Posterior cingulate gyrus (tissue), 11 donors: ENCODE data around the gene SEC24D.
"Not testable (repeated sequence)": the region's sequence is repeated elsewhere in the genome, so short reads cannot be mapped to it uniquely, and the experiment has no call there.

Experiments
- DNase-seq, 10 donors: peaks; one replicate each; pipeline versions ENCODE4 v3.0.0 to v3.0.0-alpha.2; 2020 to 2021; ENCODE audit warnings: mixed read lengths in 3 of 10
- intact Hi-C: fragments of 100-400 bp; cut with DNase I; formaldehyde crosslinking; loops from one replicate; pipeline ENCODE4 v1.15.1; 2023

Gene SEC24D

DNA sequence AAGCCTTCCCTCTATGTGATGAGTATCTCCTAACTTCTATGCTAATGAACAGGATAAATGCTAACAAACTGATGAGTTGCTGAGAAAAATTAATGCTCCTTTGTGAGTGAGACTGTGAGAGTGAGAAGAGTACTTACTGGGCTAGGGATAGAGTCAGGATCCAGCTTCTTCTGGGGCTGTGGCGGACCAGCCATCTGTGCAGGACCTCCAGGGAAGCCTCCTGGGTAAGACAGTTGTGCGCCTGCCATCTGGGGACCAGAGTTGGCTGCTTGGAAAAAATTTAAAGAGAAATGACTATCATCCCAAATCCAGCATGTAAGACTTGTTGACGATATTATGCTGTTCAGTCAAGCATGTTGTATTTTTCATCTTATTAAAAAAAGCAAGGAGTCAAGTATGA is 21.0 kb downstream of the SEC24D start:
- DNase-seq, result no peak
- intact Hi-C loops, result no loop called here

DNA sequence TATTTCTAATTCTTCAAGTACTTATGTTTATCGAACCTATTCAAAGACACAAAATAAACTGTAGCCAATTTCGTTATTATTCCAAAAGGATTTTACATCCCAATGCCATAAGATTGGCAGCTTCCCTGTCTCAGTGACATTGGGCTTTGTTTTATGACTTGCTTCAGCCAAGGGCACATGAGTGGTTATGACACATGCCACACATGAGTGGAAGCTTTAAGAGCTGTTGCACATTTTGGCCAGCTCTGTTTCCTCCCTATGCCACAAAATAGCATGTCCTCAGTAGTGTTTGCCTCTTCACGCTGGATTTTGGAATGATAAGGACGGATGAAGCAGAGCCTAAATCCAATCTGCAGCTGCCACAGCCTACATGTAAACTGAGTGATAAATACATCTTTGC is 21.9 kb downstream of the SEC24D start:
- intact Hi-C loops, result no loop called here
- no peak for DNase-seq

DNA sequence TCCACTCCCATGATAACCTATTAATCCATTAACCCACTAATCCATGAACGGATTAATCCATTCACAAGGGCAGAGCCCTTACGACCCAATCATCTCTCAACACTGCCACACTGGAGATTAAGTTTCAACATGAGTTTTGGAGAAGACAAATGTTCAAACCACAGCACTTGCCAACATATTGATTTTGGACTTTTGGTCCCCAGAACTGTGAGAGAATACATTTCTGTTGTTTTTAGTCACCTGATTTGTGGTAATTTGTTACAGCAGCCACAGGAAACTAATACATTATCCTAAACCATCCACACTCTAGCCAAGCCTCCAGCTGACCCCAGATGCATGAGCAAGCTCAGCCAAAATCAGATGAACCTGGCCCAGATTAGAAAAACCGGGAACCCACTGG is 22.4 kb downstream of the SEC24D start:
- no peak for DNase-seq
- intact Hi-C loops, result no loop called here

DNA sequence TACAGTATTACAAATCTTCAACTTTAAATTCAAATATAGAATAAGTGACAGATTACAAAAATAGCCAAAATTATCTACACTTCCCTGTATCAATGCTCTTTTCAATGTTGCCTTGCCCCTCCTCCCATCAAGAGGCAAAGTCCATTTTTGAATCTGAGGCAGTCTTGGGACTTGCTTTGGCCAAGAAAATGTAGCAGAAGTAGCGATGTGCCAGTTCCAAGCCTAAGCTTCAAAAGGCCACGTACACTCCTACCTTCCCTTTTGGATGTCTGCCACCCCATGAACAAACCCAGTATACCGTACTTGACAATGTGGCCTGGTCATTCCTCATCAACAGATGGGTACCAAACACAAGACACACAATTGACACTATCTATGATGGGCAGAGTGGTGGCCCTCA is 24.1 kb downstream of the SEC24D start:
- DNase-seq, result no peak
- intact Hi-C loops, result no loop called here

DNA sequence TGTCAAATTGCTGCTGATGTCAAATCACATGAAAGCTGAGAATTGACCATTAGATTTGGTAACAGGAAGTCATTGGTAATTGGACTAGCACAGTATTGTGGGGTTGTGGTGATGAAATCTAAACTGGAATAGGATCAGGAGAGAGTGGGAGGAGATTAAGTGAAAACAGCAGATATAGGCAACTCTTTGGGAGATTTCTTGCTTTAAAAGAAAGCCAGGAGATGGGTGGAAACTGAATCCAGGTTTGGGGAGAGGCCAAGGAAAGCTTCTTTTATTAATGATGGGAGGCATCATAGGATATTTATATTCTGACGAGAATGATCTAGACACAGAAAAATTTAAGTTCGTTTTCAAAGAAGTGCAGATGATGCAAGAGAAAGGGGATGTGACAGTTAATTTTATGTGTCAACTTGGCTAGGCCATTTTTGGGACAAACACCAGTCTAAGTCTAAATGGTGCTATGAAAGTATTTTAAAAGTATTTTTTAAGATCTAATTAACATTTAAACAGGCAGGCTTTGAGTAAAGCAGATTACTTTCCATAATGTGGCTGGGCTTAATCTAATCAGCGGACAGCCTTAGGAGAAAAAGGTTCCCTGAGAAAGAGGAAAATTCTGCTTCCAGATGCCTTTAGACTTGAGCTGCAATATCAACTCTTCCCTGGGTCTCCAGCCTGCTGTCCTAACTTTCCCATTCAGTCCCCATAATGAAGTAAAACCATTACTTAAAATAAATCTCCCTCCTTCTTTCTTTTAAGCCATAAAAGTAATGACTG is 24.7 kb downstream of the SEC24D start:
- no peak for DNase-seq
- intact Hi-C loops, result no loop called here

DNA sequence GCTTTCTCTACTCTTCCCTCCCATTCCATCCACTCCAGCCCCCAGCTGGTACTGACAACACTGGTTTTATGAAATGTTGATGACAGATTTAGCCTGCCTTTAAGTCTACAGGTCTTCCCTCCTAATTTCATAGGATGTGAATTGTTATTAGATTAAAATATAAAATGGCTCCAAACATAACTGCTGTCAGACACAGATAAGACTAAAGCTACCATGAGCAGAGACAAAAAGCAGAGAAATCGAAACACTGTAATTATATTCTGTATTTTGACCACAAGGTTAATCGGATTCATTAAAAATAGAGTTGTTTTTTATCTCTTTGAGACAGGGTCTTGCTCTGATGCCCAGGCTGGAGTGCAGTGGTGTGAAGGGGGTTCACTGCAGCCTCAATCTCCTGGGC is 28.3 kb downstream of the SEC24D start:
- intact Hi-C loops, result no loop called here
- no peak for DNase-seq

DNA sequence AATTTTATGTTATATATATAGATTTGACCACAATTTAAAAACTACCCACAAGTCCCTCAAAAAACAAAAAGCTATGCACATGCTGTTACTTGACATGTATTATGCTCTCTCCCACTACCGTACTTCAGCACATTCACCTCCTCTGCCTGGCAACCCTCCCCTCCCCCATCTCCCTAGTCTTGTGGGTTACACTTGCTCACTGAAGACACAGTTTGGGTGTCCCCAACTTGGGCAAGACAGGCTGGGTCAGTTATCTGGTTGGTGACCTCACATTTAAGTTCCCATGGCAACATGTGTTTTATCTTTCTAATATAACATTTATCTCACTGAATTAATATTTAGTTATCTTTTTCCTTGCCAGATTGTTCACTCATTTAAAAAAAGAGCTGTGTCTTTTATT is 32.7 kb downstream of the SEC24D start:
- intact Hi-C loops, result no loop called here
- peak in 1 of 10 donors; percentile 61 for DNase-seq

DNA sequence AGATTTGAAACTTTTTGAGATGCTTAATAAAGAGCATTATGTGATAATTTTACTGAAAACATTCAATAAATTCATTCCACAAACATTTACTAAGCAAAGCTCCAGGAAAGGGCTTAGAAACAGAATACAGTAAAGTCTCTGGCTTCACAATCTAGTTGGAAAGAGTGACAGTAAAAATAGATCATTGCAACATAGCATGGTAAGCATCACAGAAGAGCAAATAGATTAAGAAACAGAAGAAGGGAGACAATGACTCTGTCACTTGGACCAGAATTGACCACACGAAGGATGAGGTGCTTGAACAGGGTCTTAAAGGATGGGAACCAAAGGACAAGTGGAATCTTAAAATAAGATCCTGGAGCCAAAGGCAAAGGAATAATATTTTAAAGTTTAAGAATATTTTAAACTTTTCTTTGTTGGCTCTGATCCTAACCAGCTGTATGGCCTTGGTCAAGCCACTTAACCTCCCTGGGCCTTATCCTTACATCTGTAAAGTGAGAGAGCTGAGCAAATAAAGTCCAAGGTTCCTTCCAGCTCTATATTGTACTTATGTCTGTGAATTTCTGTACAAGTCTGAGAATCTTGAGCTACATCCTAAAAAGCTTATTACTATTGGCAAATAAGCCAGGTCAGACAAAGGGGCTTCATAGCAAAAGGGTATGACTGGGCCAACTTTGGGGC is 33.9 kb downstream of the SEC24D start:
- intact Hi-C loops, result no loop called here
- no peak for DNase-seq

DNA sequence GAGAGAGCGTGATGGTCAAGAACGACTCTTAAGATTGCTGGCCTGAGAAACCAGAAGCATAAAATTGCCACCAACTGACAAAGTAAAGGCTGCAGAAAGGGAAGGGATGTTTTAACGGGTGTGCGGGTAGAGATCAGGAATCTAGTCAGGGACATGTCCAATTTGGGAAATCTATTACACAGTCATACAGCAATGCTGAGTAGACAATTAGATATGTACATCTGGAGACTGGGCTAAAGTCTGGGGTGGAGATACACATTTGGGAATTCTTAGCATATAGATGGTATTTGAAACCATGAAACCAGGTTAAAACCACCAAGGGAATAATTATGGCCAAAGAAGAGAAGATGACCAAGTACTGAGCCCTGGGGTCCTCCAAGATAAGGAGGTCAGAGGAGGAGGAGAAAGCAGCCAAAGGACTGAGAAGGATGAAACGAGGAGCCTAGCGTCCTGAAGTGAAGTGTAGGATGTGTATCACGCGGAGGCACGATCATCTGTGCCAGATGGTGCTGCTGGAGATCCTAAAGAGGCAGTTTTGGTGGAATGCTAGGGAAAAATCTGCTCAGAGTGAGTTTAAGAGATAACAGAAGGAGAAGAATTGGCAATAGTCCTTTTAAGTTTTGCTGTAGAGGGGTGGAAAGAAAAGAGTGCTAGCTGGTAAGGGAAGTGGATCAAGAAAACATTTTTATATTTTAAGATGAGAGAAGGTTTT is 36.5 kb downstream of the SEC24D start:
- intact Hi-C loops, result no loop called here
- peak in 7 of 10 donors; percentile 27 to 86 (median 39) for DNase-seq

DNA sequence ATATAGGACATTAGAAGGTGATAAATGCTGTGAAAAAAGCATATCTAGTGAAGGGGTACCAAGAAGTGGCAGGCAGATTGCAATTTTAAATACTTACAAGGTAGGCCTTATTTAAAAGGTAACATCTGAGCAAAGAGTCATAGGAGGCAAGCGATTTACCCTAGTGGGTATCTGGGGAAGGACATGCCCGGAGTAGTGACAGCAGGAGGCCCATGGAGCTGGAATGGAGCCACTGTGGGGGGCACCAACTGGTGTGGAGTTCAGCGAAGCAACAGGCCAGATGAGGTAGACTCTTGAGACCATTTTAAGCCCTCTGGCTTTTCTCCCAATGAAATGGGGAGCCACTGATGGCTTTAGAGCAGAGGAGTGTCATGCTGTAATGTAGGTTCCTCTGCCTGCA is 37.3 kb downstream of the SEC24D start:
- peak in 1 of 10 donors; percentile 53 for DNase-seq
- intact Hi-C loops, result no loop called here

DNA sequence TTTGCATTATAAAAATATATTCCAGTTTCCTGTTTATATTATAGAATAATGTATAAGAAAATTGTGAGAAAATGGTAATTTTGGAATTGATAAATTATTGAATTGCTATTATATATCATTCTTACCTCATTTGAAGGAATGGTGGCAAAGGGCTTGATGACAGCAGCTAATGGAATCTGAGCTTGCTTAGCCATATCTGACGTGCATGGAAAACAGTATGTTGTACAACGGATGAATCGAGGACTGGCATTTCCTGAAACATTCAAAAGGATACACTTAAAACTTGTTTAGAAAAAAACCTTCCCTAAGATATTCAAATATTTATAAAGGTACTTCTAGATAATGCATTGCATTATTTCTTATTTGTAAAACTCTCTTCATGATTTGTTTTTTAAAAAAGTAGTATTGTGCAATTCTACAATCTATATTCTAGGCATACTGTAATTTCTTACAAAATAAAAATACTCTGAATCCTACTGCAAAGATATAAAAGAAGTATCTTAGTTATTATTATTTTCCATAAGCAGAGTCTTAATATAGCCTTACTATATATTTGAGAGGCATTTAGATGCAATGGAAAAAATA is 38.3 kb downstream of the SEC24D start:
- intact Hi-C loops, result no loop called here

DNA sequence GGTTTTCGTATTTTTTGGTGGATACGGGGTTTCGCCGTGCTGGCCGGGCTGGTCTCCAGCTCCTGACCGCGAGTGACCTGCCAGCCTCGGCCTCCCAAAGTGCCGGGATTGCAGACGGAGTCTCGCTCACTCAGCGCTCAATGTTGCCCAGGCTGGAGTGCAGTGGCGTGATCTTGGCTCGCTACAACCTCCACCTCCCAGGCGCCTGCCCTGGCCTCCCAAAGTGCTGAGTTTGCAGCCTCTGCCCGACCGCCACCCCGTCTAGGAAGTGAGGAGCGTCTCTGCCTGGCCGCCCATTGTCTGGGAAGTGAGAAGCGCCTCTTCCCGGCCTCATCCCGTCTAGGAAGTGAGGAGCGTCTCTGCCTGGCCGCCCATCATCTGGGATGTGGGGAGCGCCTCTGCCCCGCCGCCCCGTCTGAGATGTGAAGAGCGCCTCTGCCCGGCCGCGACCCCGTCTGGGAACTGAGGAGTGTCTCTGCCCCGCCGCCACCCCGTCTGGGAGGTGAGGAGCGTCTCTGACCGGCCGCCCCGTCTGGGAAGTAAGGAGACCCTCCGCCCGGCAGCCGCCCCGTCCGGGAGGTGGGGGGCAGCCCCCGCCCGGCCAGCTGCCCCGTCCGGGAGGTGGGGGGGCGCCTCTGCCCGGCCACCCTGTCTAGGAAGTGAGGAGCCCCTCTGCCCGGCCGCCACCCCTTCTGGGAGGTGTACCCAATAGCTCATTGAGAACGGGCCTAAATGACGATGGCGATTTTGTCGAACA is 44.1 kb downstream of the SEC24D start:
- DNase-seq, result peak in 2 of 10 donors; percentile 57 to 69
- intact Hi-C loops, result not testable (repeated sequence)

More for the DNA sequence above, 38.3 kb downstream of the SEC24D start:
- no peak for DNase-seq

DNA sequence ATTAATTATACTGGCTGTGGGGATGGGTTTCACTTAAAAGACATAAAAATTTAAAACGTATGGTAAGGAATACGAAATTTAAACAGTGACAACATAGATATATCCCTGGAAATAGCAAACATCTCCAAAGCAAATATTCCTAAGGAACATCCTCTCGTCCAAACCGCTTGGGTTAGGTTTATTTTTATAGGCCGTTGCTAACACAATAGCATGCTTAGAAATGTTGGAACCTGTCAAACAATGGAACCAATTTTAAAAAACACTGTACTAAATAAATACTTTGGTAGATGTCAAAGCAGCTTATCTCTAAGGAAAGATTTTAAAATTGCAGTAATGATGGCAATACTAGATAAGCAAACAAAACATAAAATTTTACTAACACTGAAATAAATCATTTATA is 45.4 kb downstream of the SEC24D start:
- DNase-seq, result no peak
- intact Hi-C loops, result no loop called here

DNA sequence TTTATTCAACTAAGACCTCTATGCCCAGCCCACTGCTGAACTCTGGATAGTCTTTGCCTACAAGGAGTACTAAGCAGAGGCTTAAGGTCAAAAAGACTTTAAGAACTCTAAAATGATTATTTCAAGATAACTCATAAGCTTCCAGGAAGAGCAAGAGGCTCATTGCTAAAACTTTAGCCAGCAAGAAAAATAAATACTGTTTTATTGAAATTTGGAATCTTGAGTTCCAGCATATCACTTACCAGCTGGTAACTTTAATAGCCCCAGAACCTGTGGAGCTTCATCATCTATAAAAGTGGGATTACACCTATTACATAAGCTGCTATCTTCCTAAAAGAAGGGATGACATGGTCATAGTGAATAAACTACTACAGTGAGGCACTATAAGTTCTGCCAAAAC is 47.0 kb downstream of the SEC24D start:
- no peak for DNase-seq
- intact Hi-C loops, result no loop called here

DNA sequence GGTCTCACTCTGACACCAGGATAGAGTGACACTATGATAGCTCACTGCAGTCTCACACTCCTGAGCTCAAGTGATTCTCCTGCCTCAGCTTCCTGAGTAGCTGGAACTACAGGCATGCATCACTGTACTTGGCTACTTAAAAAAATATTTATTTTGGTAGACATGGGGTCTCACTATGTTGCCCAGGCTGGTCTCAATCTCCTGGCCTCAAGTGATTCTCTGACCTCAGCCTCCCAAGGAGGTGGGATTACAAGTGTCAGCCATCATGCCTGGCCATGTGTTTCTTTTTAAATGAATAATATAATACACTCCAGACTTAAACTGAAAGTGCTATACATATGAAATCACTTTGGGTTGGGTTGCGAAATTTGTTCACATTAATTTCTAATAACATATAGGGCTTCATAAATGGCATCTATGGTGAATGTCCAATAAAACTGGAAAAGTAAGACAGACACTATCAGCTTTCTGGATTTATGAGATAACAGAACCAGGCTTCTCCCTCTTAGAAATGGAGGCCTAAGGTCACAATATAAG is 48.0 kb downstream of the SEC24D start:
- intact Hi-C loops, result no loop called here

DNA sequence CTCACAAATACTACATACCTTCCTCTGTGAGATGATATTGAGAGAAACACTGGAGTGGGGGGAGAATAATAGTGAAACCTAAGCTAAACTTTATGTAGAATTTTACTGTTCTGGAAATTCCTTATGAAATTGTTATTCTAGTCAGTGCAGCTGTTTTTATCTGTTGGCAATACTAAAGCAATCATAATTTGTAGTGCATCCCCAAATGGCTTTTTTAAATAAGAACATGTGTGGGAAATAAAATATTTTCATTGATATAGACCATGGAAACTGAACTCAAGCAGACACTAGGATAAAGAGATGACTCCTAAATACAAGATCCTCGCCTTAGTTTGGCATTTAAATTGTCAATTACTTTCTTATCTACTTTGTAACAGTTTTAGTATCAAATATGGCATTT is 51.1 kb downstream of the SEC24D start:
- DNase-seq, result no peak
- intact Hi-C loops, result no loop called here

More for the DNA sequence above, 48.0 kb downstream of the SEC24D start:
- DNase-seq, result peak in 1 of 10 donors; percentile 20

DNA sequence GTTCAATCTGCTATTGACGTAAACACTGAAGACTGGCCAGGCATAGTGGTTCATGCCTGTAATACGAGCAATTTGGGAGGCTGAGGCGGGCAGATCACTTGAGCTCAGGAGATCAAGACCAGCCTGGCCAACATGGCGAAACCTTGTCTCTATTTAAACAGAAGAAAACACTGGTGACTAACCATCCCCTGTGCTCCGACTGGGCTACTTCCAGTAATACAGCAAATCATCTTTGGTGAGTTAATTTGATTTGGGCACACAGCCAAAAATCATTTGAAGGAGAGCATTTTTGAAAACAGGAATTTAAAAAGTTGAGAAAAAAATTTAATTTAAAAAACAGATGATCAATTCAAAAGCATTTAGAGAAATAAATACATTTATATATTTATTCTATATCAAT is 52.0 kb downstream of the SEC24D start:
- DNase-seq, result no peak
- intact Hi-C loops, result no loop called here

DNA sequence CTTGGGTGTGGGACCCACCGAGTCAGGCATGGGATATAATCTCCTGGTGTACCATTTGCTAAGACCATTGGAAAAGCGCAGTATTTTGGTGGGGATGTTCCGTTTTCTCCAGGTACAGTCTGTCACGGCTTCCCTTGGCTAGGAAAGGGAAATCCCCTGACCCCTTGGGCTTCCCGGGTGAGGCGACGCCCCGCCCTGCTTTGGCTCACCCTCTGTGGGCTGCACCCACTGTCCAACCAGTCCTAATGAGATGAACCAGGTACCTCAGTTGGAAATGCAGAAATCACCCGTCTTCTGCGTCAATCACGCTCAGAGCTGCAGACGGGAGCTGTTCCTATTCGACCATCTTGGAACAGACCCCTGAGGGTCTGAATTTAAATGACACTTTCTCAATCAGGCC is 53.0 kb downstream of the SEC24D start:
- peak in 1 of 10 donors; percentile 60 for DNase-seq

DNA sequence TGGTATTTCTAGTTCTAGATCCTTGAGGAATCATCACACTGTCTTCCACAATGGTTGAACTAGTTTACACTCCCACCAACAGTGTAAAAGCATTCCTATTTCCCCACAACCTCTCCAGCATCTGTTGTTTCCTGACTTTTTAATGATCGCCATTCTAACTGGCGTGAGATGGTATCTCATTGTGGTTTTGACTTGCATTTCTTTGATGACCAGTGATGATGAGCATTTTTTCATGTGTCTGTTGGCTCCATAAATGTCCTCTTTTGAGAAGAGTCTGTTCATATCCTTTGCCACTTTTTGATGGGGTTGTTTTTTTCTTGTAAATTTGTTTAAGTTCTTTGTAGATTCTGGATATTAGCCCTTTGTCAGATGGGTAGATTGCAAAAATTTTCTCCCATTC is 58.3 kb downstream of the SEC24D start:
- intact Hi-C loops, DNase-seq: not testable (repeated sequence)

More for the DNA sequence above, 53.0 kb downstream of the SEC24D start:
- intact Hi-C loops, result not testable (repeated sequence)
